Suprapubic skin (tissue), 3 donors: ENCODE results near the gene SYPL2.

Source experiments
- EP300 ChIP-seq: sonication (generic); formaldehyde crosslinking; IDR thresholded peaks from one replicate; pipeline ENCODE4 v1.6.1; 2017; ENCODE audit warnings: antibody characterized with exemption
- TF ChIP-seq, protein P1 (sequence below), 2 donors: fragments of 200-600 bp in 1 of 2; fragments of 450-650 bp in 1 of 2; sonication (generic) in 1 of 2; IDR thresholded peaks; one replicate each; pipeline ENCODE4 v1.5.1; 2016 to 2019; ENCODE audit warnings: antibody characterized with exemption in 2 of 2, mild to moderate bottlenecking in 1 of 2, moderate library complexity in 1 of 2

GRCh38 chr1:109530457-109531087 is 64.2 kb downstream of the SYPL2 start:
- no peak for TF ChIP-seq EP300
- TF ChIP-seq, protein P1, sequence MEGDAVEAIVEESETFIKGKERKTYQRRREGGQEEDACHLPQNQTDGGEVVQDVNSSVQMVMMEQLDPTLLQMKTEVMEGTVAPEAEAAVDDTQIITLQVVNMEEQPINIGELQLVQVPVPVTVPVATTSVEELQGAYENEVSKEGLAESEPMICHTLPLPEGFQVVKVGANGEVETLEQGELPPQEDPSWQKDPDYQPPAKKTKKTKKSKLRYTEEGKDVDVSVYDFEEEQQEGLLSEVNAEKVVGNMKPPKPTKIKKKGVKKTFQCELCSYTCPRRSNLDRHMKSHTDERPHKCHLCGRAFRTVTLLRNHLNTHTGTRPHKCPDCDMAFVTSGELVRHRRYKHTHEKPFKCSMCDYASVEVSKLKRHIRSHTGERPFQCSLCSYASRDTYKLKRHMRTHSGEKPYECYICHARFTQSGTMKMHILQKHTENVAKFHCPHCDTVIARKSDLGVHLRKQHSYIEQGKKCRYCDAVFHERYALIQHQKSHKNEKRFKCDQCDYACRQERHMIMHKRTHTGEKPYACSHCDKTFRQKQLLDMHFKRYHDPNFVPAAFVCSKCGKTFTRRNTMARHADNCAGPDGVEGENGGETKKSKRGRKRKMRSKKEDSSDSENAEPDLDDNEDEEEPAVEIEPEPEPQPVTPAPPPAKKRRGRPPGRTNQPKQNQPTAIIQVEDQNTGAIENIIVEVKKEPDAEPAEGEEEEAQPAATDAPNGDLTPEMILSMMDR (IDR thresholded peaks at IDR 0.05) = no peak
